Measurements from ENCODE around the gene STAG3.
"Not testable (repeated sequence)": the region's sequence is repeated elsewhere in the genome, so short reads cannot be mapped to it uniquely, and the experiment has no call there.

GRCh38 chr7:100214356-100214755 lies 36.6 kb downstream of the STAG3 start:
- not testable (repeated sequence) for TF ChIP-seq POLR2A (IDR thresholded peaks at IDR 0.05; ENCODE audit: low read depth, low read length); EED (IDR thresholded peaks at IDR 0.05; ENCODE audit: low read depth); SREBF1 (IDR thresholded peaks at IDR 0.05; ENCODE audit: low read length)
- TF ChIP-seq CTCF (IDR thresholded peaks at IDR 0.05 in 2 of 3, conservative IDR thresholded peaks at IDR 0.05 in 1 of 3; ENCODE audit: control insufficient read depth in 2 of 3, extremely low read depth in 1 of 3, insufficient read depth in 1 of 3, low read depth in 3 of 3, low read length in 3 of 3), result peak in 1 of 3 experiments; percentile 8; a peak in 1 of 6 replicates
